Cardiac septum (tissue), 1 donor: Measurements from ENCODE around the gene LMTK2. TPM values are rescaled to one million over a fixed set of nuclear protein-coding genes. Genes with fewer than 3 reads are reported as not detected.
A peak's percentile ranks its signal among the peaks of the same experiment; 100 is the strongest.

Source experiments
- DNase-seq: peaks from one replicate; pipeline ENCODE4 v3.0.0-alpha.2; 2020; ENCODE audit warnings: low spot score
- intact Hi-C: fragments of 100-400 bp; cut with DNase I; formaldehyde crosslinking; loops from one replicate; pipeline ENCODE4 v1.14.0; 2022
- total RNA-seq: library from RNA; stranded (reverse); fragmentation: NEBNext Ultra II Directional; extraction: Animal tissue kit (Norgen Biotek cat#: 25700); gene quantifications from one replicate; pipeline ENCODE4 v1.2.1, GENCODE V29; 2021
- donor health status: DM: no; HTN: no; CAD: no.

Gene LMTK2
- total RNA-seq, 1 donor from 2014 or later = 28.3 TPM

DNA sequence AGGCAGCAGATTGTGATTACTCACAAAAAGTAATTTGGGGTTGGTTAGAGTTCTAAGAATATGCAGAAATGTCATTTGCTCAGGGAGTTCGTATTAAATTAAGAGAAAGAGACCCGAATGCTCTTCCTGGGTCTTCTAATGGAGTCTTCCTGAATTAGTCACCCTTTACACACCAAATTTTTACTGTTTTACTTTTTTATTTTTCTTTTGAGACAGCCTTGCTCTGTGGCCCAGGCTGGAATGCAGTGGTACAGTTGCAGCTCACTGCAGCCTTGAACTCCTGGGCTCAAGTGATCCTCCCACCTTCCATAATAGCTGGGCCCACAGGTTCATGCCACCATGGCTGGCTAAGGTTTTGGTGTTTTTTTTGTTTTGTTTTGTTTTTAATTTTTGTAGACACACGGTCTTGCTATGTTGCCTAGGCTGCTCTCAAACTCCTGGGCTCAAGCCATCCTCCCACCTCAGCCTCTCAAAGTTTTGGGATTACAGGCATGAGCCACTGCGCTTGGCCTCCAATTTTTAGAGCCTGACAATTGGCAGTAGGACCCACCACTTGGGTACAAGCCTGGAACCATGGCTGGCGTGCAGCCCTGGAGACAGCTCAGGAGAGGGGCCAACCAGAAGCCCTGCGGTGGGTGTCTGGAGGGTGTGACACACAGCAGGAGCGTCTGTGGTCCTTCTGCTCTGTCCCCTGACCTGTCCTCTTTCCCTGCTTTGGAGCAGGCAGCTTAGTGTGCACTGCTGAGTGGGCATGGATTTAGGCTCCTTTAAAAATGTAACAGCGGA lies 88.2 kb downstream of the LMTK2 start:
- DNase-seq = no peak
- intact Hi-C loops = no loop called here

DNA sequence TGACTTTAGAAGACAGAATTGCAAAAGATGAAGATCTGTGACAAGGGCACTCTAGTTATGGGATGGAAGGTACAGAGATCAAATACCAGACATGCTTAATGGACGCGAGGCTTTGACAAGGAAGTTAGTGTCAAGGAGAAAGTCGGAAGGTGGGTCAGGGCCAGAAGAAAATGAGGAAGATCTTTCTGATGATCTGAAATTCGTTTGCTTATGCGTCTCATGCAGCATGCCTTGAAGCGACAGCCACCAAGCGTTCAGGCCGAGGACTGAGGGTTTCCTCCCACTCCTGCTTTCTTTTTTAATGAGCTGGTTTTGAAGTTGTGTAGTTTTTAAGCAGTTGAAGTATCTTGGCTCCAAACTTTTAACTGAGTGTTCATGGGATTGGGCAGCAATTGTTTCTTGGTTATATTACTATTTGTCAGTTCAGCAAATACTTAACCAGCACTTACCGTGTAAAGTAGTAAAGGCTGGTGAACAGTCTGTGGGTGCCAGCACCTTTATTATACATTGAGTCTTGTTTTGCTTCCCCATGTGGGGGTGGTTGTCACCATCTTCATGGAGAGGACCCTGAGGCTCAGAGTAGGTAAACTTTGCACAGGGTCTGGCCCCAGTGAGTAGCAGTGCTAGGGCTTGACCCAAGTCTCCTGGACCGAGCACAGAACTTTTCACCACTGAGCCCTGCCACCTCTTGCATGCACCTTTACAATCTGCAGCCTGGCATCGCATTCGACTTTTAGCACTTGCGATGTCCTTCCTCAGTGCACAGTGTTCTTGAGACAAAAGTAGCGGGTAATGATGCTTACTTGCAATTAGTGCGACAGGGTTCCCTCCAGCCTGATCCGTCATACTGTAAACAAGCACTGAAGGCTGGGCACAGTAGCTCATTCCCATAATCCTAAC lies 90.3 kb downstream of the LMTK2 start:
- intact Hi-C loops = no loop called here
- DNase-seq = no peak

DNA sequence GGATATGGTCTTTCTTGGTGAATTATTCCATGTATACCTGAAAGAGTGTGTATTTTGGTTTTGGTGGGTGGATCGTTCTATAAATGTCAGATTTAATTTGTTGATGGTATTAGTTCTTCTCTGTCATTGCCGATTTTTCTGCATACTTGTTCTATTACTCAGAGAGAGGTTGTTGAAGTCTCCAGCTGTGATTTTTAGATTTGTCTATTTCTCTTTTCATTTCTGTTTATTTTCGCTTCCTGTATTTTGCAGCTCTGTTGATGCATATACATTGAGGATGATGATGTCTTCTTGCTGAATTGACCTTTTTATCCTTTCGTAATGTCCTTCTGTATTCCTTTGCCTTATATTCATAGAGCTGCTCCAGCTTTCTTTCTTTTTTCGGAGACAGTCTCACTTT lies 92.5 kb downstream of the LMTK2 start:
- intact Hi-C loops = no loop called here

DNA sequence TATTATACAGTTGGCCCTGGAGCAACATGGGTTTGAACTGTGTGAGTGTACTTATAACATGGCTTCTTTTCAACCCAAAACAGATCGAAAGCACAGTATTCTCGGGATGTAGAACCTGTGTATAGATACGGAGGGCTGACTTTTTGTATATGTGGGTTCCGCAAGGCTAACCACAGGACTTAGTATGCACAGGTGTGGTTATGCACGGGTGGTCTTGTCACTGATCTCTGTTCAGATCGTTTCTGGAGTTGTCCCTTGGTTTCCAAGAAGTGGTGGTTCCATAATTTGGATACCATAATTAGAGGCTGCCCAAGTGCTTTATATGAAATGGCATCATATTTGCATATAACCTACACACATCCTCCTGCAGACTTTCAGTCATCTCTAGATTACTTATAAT lies 93.7 kb downstream of the LMTK2 start:
- intact Hi-C loops = no loop called here

More for the DNA sequence above, 92.5 kb downstream of the LMTK2 start:
- no peak for DNase-seq

DNA sequence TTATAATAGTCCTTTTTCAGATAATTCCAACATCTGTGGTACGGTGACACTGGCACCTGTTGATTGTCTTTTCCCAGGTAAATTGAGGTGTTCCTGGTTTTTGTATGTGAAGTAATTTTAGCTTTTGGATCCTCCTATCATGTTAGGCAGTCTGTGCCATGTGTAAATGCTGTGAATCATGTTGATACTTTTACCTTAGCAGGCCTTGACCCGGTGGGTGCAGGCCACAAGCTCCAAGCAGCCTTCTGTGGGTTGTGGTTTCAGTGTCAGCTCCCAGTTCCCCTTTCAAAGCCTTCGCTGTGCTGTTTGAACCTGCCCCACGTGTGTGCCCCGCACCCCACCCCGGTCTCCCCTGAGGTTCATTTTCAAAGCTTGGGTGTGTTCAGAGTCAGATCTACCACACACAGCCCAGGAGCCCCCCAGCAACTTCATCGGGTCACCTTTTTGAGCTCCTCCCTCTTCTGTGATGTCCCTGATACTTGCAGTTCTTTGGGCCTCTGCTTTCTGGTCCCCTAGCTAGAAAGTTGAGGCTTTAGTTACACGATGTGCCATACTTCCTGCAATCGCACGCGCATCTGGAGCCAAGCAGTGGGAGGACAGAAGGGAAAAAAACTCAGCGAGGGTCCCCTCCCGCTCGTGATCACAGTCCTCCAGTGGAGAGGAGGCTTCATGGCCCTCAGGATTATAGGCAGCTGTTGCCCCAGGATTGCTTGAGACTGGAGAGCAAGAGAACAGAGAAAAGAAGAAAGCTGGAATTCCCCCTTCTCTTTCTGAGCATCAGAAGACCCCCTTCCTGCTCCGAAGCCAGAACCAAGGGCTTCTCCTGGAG lies 95.9 kb downstream of the LMTK2 start:
- intact Hi-C loops = no loop called here
- no peak for DNase-seq

More for the DNA sequence above, 93.7 kb downstream of the LMTK2 start:
- no peak for DNase-seq

DNA sequence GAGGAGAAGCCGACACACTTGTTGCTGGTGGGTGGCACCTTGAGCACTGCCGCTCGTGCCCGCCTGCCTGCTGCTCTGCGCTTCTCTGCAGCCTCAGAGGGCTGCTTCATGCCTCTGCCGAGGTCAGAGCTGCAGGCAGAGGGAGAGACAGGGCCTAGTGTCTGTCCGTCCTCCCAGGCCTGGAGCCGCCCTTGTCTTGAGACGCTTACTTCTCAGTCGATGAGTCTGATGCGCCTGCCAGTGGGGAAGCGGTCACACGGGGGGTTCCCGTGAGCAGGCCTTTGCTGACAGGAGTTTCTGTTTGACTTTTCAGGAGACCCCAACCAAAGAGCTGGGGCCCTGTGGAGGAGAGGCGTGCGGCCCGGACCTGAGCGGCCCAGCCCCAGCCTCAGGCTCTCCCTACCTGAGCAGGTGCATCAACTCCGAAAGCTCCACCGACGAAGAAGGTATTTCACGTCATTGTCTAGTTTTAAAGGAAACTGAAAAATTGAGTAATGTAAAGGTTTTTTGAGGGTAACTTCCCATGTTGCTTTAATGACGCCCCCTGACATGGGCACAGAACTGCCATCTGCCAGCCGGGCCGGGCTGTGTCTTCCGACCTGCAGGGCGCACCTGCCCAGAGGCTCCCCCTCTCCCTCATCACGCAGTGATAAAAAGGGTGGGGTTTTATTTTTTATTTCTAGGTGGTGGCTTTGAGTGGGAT lies 96.8 kb downstream of the LMTK2 start:
- intact Hi-C loops = no loop called here
- no peak for DNase-seq

DNA sequence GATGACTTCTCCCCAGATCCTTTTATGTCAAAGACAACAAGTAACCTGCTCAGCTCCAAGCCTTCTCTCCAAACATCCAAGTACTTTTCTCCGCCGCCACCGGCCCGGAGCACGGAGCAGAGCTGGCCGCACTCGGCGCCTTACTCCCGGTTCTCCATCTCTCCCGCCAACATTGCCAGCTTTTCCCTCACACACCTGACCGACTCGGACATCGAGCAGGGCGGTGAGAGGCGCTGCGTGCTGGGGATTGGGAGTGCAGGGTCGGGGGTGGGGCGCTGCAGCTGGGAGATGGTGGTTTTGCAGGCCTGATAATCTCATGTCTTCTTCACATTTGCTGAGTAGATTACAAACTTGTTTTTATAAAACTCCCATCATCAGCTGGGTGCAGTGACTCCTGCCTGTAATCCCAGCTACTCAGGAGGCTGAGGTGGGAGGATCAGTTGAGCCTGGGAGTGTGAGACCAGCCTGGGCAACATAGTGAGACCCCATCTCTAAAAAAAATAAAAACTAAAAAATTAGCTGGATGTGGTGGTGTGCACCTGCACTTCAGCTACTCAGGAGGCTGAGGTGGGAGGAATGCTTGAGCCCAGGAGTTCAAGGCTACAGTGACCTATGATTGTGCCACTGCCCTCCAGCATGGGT lies 97.4 kb downstream of the LMTK2 start:
- intact Hi-C loops = no loop called here
- no peak for DNase-seq

DNA sequence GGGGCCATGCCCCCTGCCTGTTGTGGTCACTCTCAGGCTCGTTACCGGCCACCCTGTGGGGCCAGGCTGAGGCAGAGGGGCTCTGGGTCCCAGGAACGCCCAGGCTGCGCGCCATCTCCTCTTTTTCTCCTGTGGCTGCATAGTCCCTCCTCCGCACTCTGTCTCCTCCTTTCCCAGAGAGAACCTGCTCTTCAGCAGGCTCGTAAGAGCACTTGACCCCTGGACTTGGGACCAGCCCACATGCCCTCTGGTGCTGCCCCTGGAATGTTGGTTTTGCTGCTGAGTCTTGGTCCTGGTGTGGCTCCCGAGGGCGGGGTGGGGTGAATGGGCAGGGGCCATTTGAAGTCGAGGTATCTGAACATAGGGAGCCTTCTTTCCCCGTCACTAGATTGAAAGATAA lies 98.0 kb downstream of the LMTK2 start:
- intact Hi-C loops = no loop called here
- DNase-seq = no peak

DNA sequence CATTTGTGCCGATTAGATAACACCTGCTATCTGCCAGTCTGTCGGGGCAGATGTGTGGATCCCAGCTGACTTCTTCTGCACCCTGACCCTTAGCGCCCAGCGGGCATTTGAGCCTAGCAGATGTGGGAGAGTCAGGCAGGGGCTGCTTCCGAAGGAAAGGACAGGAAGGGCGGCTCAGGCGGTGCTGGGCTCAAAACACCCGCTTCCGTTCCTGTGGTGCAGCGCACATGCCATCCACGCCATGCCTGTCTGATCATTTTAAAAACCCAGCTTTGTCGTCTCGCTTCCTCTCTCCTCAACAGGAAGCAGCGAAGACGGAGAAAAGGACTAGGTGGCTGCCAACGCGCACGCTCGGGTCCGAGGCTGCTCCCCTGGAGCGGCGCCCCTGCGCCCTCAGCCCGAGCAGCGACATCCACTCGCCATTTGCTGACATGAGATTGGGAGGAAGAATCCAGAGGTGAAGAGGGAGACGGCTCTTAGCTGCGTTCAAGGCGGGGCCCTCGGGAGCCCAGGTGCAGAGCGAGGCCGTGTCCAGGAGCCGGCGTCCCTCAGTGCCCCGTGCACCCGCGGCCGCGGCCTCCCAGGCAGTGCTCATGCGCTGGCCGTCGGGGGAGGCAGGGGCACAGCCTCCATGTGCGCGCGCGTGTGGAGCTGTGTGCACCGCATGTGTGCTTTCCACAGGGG lies 98.6 kb downstream of the LMTK2 start:
- intact Hi-C loops = no loop called here
- no peak for DNase-seq

DNA sequence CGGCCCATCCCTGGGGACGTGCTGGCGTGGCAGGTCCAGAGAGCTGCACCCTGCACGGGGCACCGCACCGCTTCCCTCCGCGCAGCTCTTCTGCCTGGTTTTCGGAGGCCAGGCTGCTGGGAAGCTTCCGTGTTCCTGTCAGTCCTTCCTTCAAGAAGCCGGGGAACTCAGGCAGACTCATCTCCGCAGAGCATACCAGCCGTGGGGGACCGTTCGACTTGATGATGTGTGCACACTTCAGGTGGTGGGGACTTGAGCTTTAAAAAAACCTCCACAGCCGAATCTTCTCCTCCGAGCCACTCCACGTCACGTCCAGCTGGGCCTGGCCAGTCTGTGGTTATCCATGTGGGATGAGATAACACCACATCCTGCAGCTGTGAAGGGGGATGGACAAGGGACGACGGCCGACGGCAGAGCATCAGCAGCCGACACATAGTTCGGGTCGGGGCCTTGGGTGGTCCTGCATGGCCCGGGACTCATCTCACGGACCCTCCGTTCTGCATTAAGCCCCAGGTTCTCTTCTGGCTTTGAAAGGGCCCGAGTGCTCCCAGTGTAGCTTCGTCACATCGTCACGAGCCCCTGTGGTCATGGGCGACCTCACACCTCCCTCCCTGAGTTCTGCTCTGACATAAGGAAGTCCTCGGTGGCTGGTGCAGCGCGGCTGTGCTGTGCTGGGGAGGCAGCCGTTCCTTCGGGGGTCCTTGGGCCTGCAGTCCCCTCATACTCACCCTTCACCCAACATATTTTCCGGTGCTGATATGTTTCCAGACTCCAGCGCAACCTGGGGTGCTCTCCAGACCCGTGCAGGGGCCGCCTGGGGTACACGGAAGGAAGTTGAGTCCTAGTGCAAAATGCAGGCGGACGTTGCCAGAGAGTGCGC lies 100.0 kb downstream of the LMTK2 start:
- intact Hi-C loops = no loop called here
- peak; percentile 46 for DNase-seq

DNA sequence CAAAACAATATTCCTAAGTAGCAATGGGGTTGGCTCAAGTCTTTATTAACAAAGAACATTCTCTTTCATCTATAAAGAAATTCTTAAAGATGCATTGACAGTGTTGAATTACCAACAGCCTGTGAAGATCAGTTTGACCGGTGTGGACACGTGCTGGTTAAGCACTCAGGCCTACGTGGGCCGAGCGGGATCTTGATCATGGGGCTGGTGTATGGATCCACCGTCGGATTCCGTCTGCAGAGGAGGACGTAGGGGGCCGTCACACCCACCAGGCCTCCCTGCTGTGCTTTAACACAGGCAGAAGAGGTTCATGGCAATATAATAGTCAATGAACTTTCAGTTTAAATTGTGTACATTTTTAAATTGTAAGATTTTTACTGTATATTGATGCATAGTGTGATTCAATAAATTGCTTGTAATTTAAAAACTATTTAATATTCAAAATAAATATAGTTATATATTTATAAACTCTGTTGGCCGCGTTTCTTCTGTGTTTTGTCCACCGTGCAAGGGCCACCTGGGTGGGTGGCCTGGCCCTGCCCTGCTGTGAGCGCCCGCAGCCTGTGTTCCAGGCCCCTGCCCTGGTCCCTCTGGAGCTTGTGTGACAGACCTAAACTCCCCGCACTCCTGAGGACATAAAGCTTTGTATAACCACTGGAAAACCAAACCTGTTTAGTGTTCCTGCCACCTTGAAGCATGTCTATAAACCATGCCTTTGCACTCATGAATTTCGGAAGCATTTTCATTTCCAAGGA lies 102.7 kb downstream of the LMTK2 start:
- DNase-seq = peak; percentile 49
- intact Hi-C loops = no loop called here

DNA sequence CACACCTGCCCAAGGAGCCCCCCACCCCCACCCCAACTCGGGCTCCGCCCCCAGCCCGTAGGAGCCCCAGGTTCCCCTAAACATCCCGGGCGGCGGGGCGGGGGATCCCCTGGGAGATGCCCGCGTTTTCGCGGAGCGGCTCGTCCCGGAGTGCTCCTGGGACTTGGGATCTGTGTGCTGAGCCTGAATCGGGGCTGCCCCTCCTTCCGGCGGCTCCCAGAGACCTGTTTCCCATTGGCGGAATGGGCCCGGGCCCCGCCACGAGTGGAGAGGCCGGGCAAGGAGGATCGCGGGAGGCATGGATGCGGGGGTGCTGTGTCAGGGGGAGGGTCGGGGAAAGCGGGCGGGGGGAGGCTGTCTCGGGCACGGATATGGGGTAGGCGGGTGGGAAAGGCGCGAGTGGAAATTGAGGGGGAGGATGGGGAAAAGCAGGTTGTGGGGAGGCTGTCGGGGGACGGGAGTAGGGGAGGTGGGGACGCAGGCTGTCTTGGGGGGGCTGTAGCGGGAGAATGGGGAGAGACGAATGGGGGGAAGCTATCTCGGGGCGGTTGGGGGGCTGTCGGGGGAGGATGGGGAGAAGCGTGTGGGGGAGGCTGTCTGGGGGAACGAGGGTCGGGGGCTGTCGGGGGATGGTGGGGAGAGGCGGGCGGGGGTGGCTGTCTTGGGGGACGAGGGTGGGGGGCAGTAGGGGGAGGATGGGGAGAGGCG lies 104.0 kb downstream of the LMTK2 start:
- DNase-seq = peak; percentile 67
- intact Hi-C loops = no loop called here

DNA sequence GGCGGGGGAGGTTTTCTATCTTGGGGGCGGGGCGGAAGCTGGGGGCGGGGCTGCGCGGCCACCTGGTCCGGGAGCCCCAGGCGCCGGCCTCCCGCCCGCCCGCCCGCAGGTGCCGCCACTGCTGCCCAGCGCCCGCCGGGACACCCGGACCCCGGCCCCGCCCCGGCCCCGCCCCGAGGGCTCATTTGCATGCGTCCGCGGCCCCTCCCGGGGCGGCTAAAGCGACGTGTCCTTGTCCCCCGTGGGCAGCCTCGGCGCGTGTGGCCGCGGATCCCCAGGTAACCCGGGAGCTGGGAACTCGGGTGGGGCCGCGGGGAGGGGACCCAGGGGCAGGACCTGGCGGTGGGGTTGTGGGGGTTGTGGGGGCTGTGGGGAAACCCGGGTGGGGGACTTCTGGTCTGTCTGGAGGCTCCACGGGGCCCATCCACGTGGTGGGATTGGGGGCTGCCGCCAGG lies 104.6 kb downstream of the LMTK2 start, which contains the start of gene BHLHA15:
Gene BHLHA15, plus strand, starts transcription at position 219 of the 455 bp plus-strand sequence. CDS start 871 bp downstream, outside the sequence.
- DNase-seq = peak; percentile 53
- intact Hi-C loops = no loop called here

DNA sequence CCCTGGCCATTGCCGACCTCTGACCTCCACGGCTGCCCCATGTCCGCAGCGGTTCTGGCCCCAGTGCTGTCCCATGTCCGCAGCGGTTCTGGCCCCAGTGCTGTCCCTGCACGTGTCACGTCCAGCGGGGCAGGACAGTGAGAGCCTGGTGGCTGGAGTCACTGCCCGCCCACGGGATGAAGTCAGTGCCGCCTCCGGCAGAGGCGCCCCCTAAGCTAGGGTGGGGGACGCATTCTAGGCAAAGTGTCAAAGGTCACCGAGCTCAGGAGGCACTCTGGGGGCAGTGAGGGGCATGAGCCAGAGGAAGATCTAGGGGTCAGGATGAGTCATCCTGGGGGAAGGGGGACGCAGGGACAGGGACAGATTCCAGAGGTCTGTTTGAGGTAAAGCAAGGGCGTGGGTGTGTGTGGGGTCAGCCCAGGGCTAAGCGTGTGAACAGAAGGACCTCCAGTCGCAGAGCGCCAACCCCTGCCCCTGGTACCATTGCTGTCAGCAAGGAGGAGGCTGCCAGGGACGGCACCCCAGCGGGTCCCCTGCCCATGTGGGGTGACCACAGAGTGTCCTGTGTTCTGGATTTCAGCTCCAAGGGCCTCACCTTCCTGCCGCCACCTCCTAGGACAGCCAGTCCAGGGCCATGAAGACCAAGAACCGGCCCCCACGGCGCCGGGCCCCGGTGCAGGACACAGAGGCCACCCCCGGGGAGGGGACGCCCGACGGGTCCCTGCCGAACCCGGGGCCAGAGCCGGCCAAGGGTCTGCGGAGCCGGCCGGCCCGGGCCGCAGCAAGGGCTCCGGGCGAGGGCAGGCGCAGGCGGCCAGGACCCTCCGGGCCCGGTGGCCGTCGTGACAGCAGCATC lies 105.2 kb downstream of the LMTK2 start:
- peak; percentile 63 for DNase-seq
- intact Hi-C loops = no loop called here

DNA sequence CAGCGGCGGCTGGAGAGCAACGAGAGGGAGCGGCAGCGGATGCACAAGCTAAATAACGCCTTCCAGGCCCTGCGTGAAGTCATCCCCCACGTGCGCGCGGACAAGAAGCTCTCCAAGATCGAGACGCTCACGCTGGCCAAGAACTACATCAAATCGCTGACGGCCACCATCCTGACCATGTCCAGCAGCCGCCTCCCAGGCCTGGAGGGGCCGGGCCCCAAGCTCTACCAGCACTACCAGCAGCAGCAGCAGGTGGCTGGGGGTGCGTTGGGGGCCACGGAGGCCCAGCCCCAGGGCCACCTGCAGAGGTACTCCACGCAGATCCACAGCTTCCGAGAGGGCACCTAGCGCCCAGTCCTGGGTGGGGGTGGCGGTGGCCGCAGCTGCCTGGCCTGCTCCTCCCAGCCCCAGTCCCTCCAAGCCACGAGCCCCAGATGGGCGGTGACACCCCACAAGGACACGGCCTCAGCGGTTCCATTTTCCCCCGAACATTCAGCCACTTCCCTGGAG lies 105.9 kb downstream of the LMTK2 start:
- DNase-seq = peak; percentile 70
- intact Hi-C loops = no loop called here
